Stomach (tissue), 4 donors: ENCODE results near the gene AXL.

Experiments used
- EP300 ChIP-seq: sonication (generic); formaldehyde crosslinking; IDR thresholded peaks from one replicate; pipeline ENCODE4 v1.6.1; 2017; ENCODE audit warnings: antibody characterized with exemption
- POLR2A ChIP-seq, 4 donors: fragments of 450-650 bp; IDR thresholded peaks; one replicate each; pipeline ENCODE4 v1.6.1; 2016; ENCODE audit warnings: antibody characterized with exemption in 4 of 4, control low read depth in 2 of 4, mild to moderate bottlenecking in 1 of 4, moderate library complexity in 1 of 4
- TF ChIP-seq, protein P1 (sequence below), 7 experiments: fragments of 450-650 bp in 4 of 7; fragments of 200-600 bp in 3 of 7; sonication (generic) in 3 of 7; IDR thresholded peaks; one replicate each; pipeline ENCODE4 v1.5.1; 2016 to 2019; ENCODE audit warnings: antibody characterized with exemption in 7 of 7, control low read depth in 2 of 7, mild to moderate bottlenecking in 1 of 7

DNA sequence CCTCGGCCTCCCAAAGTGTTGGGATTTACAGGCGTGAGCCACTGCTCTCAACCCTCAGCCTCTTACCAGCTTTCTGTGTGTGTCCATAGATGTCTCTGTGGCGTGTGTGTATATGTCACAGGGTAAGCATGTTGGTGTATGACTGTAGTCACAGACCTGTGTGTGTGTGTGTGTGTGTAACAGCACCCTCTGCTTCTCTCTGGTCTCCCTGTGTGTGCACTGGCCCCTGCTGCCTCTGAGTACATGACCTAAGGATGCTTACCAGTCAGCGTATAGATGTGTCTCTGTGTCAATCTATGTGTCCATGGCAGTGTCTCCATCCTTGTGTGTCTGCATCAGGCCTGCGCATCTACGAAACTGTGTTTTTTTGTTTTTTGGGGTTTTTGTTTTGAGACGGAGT lies 5.6 kb downstream of the AXL start:
- TF ChIP-seq, protein P1, sequence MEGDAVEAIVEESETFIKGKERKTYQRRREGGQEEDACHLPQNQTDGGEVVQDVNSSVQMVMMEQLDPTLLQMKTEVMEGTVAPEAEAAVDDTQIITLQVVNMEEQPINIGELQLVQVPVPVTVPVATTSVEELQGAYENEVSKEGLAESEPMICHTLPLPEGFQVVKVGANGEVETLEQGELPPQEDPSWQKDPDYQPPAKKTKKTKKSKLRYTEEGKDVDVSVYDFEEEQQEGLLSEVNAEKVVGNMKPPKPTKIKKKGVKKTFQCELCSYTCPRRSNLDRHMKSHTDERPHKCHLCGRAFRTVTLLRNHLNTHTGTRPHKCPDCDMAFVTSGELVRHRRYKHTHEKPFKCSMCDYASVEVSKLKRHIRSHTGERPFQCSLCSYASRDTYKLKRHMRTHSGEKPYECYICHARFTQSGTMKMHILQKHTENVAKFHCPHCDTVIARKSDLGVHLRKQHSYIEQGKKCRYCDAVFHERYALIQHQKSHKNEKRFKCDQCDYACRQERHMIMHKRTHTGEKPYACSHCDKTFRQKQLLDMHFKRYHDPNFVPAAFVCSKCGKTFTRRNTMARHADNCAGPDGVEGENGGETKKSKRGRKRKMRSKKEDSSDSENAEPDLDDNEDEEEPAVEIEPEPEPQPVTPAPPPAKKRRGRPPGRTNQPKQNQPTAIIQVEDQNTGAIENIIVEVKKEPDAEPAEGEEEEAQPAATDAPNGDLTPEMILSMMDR (IDR thresholded peaks at IDR 0.05): no peak
- no peak for TF ChIP-seq EP300
- no peak for TF ChIP-seq POLR2A (IDR thresholded peaks at IDR 0.05)
